Stimulated activated CD4-positive, alpha-beta T cell treated with anti-CD3 and anti-CD28 coated beads, Interleukin-12 subunit alpha, Interleukin-12 subunit beta, amount 100 ng/mL, for 4 hours (primary cell): Measurements from ENCODE around the gene PWP1.
"Not testable (repeated sequence)": the region's sequence is repeated elsewhere in the genome, so short reads cannot be mapped to it uniquely, and the experiment has no call there.

ENCODE experiments used
- DNase-seq: peaks from one replicate; pipeline ENCODE4 v3.0.0-alpha.2; 2020

The PWP1 gene

DNA sequence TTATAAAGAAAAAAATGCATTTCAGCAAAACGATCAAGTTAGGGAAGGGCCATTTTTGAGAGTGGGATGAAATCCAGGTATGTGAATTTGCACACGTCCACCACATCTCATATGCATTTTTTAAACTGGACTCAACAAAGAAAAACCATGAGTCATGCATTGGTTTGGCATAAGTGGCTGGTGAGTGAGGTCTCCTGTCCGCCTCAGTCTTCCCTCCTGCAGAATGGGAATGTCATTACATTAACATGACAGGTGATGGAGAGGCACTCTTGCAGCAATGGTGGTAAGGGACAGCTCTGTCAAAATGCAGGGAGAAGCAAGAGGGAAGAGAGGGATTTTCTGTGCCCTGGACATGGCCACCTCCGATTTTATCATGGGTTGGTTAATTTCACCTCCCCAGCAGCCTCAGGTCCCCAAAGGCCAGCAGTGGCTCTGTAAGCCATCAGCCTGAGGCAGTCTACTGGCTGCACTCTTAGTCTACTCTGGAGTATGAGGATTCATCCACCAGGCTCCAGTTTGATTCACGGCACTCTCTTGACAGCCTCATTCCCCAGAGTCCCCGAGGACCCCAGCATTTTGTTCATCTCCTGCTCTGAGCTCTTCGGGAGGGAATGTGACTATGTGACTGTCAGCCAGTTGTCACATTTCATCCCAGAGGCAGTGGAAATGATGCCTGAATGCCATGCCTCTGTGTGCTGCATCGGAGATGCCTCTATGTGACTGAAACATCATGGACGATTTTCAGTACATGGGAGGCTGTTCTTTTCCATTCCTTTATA is 17.1 kb upstream of the PWP1 start:
- DNase-seq = no peak

- DNase-seq = no peak
Observed at GRCh38 chr12:107669946-107670345, 15.7 kb upstream of the PWP1 start.

- DNase-seq = peak; percentile 20
Observed at GRCh38 chr12:107670999-107671643, 14.5 kb upstream of the PWP1 start.

DNA sequence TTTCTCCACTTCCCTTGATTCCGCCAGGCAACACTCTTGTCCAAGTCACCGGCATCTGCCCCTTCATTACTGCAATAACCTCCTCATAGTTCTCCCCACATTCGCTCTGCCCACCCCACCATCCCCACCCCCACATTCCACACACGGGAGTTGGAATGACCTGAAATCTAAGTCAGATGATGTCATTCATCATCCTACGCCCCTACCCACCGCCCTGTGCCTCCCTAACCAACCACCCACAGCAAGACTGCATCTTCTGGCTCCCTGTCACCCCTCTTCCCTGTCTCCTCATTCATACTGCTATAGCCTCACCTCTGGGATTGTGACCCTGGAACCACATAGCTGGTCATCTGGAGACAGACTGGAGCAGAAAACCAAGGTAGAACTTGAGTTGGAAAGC is 7.9 kb upstream of the PWP1 start:
- no peak for DNase-seq

GRCh38 chr12:107679336-107679735 is 6.3 kb upstream of the PWP1 start:
- DNase-seq = no peak

DNA sequence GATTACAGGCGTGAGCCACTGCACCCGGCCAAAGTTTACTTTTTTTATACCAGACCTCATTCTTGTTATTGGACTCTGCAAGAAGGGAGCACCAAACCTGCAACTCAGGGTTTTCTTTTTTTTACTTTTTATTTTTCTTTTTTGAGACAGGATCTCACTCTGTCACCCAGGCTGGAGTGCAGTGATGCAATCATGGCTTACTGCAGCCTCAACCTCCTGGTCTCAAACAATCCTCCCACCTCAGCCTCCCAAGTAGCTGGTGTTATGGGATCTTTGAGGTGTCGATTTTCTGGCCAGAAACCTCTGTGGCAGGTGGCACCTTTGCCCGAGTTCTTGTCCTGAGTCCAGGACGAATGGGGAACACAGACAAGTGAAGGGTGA is 4.2 kb upstream of the PWP1 start:
- no peak for DNase-seq

GRCh38 chr12:107681836-107682820 is 3.5 kb upstream of the PWP1 start:
- no peak for DNase-seq

- DNase-seq = no peak
Observed at GRCh38 chr12:107684029-107684795, 1.4 kb upstream of the PWP1 start.

GRCh38 chr12:107684990-107685359 is 624 bp upstream of the PWP1 start:
- peak; percentile 29 for DNase-seq

- DNase-seq = not testable (repeated sequence)
Observed at GRCh38 chr12:107695772-107696171, 10.2 kb downstream of the PWP1 start.

DNA sequence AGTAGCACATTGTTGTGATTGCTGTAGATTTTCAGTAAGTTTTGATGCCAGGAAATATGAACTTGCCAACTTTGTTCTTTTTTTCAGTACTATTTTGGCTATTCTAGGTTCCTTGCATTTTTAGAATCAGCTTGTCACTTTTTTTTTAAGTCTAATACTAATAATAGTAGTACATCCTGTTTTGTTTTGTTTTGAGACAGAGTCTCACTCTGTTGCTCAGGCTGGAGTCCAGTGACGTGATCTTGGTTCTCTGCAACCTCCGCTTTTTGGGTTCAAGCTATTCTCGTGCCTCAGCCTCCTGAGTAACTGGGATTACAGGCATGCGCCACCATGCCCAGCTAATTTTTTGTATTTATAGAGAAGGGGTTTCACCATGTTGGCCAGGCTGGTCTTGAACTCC is 16.5 kb downstream of the PWP1 start:
- no peak for DNase-seq

DNA sequence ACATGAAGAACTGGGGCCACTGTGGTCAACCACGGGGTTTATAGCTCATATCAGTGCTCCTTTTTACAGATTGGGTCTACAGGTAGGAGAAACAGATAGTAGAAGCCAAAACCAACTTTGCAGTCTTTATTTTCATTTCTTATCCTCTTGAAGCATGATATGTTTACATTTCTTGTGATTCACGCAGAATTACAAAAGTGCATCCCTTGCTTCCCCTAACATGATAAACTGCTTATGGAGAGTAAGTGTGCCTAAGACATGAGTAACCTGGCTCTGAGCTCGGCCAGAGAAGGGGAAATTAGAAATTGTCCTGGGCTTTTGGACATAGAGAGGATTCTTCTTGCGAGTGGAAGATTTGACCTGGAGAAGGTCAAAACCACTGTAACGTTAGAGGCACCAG is 18.4 kb downstream of the PWP1 start:
- DNase-seq = no peak

- not testable (repeated sequence) for DNase-seq
Observed at GRCh38 chr12:107705522-107705921, 19.9 kb downstream of the PWP1 start.

GRCh38 chr12:107715780-107716179 is 30.2 kb downstream of the PWP1 start:
- no peak for DNase-seq

DNA sequence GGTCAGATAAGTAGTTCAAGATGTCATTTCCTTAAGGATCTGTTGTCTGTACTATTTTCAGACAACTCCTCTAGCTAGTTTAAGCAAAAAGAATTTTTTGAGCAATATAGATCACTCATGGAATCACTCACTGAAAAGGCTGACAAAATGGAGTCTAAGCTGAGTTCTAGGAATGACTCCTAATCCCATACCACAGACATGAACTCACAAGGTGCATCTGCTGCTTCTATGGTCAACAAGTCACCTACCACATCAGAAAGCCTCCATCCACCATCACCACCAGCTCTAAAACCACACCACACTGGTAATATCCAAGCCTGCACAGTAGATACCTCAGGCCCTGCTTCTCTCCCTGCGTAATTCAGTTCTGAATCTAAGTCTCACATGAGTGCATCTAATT is 33.0 kb downstream of the PWP1 start:
- DNase-seq = no peak

DNA sequence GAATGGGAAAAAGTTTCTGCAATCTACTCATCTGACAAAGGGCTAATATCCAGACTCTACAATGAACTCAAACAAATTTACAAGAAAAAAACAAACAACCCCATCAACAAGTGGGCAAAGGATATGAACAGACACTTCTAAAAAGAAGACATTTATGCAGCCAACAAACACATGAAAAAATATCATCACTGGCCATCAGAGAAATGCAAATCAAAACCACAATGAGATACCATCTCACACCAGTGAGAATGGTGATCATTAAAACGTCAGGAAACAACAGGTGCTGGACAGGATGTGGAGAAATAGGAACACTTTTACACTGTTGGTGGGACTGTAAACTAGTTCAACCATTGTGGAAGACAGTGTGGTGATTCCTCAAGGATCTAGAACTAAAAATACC is 41.7 kb downstream of the PWP1 start:
- not testable (repeated sequence) for DNase-seq

DNA sequence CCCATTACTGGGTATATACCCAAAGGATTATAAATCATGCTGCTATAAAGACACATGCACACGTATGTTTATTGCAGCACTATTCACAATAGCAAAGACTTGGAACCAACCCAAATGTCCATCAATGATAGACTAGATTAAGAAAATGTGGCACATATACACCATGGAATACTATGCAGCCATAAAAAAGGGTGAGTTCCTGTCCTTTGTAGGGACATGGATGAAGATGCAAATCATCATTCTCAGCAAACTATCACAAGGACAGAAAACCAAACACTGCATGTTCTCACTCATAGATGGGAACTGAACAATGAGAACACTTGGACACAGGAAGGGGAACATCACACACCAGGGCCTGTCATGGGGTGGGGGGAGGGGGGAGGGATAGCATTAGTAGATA is 42.1 kb downstream of the PWP1 start:
- DNase-seq = not testable (repeated sequence)

DNA sequence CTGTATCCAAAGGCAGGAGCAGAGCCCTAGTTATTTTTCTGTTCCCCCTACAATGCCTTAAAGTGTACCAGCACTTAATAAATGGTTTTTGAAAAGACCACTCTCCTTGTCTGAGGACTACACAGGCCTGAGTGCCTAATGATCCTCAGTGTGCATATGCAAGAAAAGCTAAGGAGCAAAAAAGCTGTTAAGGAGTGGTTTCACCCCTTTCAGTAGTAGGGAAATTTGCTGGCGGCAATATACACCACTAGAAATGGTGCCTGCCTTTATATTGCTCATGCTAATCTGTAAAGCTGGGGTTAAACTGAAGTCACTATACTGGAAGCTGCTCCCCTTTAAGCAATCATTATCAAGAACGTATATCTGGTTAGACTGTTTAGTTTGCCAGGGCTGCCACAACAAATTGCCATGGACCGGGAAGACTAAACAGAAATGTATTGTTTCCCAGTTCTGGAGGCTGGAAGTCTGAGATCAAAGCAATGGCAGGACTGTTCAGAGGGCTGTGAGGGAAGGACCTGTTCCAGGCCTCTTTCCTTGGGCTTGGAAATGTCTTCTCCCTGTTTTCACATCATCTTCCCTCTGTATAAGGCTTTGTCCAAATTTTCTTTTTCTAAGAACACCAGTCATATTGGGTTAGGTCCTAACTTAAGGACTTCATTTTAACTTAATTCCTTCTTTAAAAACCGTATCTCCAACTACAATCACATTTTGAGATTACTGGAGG is 45.2 kb downstream of the PWP1 start:
- no peak for DNase-seq

DNA sequence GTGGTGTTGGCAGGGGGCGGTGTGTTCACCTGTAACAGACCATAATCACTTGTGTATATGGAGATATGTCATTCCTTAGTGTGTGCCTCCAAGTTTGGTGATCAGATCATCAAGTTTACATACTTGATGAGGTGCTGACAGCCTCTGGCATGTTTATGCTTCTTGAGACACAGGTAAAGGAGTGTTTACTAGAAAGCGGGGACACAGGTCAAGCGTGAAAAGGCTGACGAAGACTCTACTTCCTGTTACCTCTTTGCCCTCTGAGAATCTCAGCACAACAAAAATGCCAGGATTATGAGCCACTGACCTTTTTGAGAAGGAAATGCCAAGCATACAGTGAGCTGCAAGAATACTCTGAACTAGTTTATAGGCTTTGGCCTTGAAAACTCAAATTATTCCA is 45.8 kb downstream of the PWP1 start:
- no peak for DNase-seq

DNA sequence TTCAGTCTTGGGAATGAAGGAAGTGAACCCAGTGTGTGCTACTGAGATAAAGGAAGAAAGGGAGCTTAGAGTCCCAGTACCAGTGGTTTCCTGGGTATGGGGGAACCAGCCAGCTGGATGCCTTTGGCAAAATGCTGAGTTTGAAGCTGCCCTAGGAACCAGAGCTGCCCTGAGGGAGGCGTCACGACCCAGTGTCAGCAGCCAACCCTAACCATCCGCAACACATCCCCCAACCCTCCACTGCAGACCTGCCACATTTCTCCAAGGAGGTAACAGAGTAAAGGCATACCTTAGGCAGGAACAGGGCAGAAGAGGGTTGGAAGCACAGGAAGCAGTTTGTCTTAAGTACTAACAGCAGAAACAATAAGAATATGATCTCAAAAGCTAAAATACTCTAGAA is 46.8 kb downstream of the PWP1 start:
- no peak for DNase-seq

- no peak for DNase-seq
Observed at GRCh38 chr12:107734139-107734538, 48.5 kb downstream of the PWP1 start.

DNA sequence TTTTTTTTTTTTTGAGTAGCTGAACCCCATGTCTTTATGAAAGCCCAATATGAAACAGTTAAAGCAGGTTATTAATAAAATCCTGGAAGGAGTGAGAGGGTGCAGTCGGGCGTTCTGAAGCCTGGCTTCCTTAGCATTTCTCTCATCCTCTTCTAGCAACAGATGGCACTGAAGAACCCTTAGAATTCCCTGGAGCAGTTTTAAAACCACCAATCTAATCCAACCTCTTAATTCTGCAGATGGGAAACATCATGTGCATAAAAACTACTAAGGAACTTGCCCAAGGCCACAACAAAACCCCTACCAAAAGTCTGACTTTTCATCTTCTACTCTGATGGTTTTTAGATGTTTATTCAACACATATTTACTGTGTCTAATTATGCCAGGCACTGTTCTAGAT is 50.2 kb downstream of the PWP1 start:
- DNase-seq = no peak
